ENCODE measurements around the gene RRAGD.
A peak's percentile ranks its signal among the peaks of the same experiment; 100 is the strongest.

RRAGD gene, protein sequence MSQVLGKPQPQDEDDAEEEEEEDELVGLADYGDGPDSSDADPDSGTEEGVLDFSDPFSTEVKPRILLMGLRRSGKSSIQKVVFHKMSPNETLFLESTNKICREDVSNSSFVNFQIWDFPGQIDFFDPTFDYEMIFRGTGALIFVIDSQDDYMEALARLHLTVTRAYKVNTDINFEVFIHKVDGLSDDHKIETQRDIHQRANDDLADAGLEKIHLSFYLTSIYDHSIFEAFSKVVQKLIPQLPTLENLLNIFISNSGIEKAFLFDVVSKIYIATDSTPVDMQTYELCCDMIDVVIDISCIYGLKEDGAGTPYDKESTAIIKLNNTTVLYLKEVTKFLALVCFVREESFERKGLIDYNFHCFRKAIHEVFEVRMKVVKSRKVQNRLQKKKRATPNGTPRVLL

GRCh38 chr6:89412071-89413005, at the start of gene RRAGD:
Gene RRAGD (minus strand): TSS chr6:89412273. CDS start chr6:89411993, 280 bp downstream.
- DNase-seq = peak; percentile 53 to 64

DNA sequence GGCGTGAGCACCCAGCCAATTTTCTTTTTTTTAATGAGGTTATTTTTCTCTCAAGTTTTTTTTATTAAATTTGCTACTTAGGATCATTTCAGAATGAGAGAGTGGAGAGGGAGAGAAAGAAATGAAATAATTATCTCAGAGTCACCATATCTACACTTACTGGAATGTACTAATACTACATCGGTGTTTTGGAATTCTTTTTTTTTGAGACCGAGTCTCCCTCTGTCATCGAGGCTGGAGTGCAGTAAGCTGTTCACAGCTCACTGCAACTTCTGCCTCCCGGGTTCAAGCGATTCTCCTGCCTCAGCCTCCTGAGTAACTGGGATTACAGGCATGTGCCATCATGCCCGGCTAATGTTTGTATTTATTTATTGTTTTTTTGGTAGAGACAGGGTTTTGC, 48.6 kb upstream of the RRAGD start:
- no peak for DNase-seq

- no peak for DNase-seq
These were observed 47.4 kb upstream of the RRAGD start for GRCh38 chr6:89459501-89459900.

GRCh38 chr6:89458704-89459103, 46.6 kb upstream of the RRAGD start:
- no peak for DNase-seq

DNA sequence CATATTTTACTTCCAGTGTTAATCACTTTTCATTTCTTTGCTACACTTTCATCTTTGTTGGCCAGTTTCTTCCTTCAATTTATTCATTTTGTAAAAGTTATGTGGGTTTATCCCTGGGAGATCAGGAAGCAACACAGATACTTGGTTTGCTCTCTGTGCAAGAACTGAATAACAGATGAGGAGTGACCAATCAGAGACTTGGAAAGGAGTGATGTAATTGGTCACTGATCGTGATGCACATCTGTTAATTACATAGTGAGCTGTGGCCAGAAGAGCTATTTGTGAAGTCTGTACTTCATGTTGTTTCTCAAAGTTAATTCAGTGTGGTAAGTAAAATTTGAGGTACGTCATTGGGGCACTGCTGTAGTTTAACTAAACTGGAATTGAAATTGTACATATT, 42.2 kb upstream of the RRAGD start:
- no peak for DNase-seq

- no peak for DNase-seq
These were observed 40.2 kb upstream of the RRAGD start for GRCh38 chr6:89452281-89452680.

GRCh38 chr6:89449193-89449592, 37.1 kb upstream of the RRAGD start:
- DNase-seq = no peak

DNA sequence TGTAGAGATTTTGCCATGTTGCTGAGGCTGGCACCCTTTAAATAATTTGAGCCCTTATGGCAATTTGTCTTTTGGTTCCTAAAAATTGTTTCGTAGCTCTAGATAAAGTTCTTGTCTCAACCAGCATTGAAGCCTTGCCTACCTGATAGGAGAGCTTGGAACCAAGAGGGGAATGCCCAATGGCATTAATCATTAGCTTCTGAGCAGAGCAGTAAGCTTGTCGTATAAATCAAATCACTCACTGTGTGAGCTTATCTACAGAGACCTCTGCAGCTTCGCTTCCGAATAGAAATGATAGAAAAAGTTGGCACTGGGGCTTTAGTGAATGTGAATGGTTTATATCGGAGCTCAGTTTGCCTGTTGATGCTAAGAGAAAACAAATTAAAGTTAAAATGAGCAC, 31.6 kb upstream of the RRAGD start:
- DNase-seq = no peak

- no peak for DNase-seq
These were observed 28.1 kb upstream of the RRAGD start for GRCh38 chr6:89440200-89440599.

DNA sequence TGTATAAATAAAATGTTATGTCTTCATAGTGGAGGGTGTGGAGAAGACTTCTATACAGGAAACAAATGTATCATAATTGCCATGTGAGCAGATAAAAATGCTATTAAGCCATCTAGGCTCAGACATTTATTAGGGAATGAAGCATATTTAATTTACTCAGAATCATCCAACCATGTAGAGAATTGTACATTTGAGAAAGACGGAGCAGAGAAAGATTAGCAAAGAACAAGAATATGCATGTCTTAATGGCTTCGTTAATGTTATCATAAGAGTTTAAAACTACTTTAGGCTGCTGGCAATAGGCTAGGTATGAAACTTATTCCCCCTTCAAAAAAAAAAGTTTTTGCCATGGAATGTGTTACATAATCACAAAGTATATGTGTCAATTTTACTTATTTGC, 26.9 kb upstream of the RRAGD start:
- DNase-seq = no peak

GRCh38 chr6:89438248-89438647, 26.2 kb upstream of the RRAGD start:
- DNase-seq = no peak

- no peak for DNase-seq
These were observed 24.2 kb upstream of the RRAGD start for GRCh38 chr6:89436226-89436625.

DNA sequence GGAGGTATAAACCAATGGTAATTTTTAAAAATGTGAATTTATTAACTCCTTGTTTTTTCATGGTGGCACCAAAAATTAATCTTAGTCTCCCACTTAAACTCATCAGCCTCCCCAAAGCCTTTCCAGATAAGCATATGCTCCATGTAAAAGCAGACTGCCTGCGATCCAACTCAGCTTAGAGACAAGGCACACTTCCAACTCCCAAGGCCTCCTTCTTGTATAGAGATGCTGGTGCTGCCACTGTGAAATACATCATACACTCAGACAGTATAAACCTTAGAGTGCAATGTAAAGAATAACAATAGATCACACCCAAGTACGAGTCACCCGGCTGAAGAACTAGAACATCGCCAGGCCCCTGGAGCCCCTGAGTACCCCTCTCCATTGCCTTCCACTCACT, 22.9 kb upstream of the RRAGD start:
- no peak for DNase-seq

- no peak for DNase-seq
These were observed 22.1 kb upstream of the RRAGD start for GRCh38 chr6:89434150-89434499.

DNA sequence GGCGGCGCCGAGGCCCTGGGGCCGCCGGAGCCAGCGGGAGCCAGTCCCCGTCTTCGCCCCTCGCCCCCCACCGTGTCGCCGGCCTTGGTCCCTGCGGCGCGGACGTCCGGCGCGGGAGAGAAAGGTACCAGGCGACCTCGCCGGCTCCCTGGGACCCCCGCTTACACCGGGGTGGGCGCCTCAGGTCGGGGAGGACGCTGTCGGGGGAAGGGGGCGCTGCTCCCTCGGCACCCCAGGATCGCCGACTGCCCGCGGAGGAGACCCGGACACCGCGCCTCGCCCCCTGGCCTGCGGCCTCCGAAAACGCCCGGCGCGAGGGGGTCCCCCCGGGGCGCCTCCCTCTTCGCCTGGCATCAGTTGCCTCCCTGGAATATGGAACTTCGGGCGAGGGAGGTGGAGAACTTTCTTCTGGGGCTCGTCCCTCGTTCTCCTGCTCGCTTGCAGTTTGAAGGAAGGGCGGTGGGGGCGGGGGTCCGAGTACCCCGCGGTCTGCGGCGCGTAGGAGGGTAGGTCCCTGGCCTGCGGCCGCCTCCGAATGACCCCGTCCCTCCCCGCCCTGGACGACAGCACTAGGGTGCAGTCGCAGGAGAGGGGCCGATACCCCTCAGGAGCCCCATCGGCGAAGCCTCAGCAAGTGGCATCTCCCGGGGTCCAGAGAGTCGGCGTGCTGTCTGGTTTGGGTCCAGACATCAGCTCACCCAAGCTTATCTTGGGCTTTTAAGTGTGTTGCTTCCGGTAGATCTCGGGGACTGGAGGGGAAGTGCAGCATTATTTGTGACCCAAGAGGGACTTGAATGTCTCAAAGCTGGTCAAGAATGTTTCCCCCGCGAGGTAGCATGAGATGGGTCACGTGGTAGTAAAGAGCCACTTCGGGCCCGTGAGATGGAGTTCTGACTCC, 21.4 kb upstream of the RRAGD start:
- DNase-seq = peak; percentile 15 to 17

- DNase-seq = peak; percentile 83 to 85
These were observed 20.8 kb upstream of the RRAGD start, which contains the start of gene ANKRD6 for GRCh38 chr6:89432875-89433251. Gene ANKRD6 (plus strand): TSS chr6:89433152. CDS start chr6:89566977, 133,825 bp downstream.

GRCh38 chr6:89430201-89430962, 18.3 kb upstream of the RRAGD start:
- no peak for DNase-seq

- no peak for DNase-seq
These were observed 4.7 kb upstream of the RRAGD start for GRCh38 chr6:89416796-89417195.

DNA sequence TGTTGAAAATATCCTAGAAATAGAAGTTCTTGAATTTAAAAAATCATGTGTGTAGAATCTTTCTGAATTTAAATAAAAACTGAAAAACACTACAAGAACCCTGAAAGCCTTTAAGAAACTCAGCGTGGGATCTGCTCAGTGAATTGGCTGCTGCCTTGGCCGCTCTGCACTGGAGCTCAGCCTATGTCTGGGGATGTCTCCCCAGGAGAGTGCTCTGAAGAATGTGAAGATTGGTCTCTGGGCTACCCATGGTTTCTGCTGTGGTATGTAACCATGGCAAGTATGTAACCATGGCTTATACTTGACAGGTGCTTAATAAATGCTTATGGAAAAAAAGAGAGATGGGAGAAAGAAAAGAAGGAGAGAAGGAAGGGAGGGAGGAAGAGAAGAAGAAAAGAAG, 3.1 kb upstream of the RRAGD start:
- DNase-seq = no peak

DNA sequence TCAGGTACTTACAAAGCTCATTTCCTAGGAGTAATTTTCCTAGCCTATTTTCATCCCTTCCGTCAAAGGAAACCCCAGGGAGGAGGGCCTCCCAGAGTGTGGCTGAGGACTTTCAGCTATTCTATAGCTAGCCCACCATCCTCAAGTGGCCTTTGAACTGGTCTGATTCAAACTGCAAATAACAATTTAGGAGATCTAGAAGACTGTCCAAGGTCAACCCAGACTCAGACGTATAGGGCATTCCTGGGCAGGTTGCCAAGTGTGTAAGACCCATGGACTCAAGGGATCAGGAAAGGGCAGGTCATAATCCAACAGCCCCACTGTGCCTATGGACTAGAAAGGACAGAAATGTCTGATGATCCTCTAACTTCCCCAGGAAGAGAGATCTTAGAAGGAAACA, 2.1 kb upstream of the RRAGD start:
- no peak for DNase-seq

- no peak for DNase-seq
These were observed 930 bp upstream of the RRAGD start for GRCh38 chr6:89413006-89413400.
